ENCODE results near the gene SFXN4. TPM values are rescaled to one million over a fixed set of nuclear protein-coding genes. Genes with fewer than 3 reads are reported as not detected.

SFXN4 gene
- total RNA-seq, 2 donors from 2014 or later = 20.5 to 32.0 TPM

DNA sequence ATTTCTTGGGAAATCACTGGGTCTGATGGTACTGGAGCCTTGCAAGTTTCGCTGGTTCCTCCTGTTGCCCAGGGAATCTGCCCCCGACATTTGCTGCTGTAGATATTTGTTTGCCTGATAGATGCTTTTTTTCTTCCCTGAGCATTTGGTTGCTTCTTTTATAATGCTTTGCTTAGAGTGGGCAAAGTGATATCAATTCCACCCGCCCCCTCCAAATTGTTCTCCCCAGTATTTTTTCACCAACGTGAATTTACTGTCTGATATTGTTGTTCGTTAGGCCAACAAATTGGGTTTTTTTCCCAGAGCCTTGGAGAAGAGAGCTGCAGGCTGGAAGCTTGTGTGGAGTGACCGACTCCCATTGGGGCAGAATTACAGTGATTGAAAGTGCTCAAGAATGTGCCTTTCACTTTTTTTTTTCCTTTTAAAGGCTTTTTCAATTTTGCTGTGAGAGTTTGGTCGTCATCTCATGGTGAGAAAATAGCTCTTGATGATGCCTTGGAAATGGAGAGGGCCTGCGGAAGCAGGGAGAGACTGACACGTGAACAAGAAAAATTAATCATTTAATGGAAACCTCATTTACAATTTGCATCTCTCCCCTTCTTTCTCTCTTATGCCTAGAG is 44.3 kb upstream of the SFXN4 start:
- TF ChIP-seq, protein P1, sequence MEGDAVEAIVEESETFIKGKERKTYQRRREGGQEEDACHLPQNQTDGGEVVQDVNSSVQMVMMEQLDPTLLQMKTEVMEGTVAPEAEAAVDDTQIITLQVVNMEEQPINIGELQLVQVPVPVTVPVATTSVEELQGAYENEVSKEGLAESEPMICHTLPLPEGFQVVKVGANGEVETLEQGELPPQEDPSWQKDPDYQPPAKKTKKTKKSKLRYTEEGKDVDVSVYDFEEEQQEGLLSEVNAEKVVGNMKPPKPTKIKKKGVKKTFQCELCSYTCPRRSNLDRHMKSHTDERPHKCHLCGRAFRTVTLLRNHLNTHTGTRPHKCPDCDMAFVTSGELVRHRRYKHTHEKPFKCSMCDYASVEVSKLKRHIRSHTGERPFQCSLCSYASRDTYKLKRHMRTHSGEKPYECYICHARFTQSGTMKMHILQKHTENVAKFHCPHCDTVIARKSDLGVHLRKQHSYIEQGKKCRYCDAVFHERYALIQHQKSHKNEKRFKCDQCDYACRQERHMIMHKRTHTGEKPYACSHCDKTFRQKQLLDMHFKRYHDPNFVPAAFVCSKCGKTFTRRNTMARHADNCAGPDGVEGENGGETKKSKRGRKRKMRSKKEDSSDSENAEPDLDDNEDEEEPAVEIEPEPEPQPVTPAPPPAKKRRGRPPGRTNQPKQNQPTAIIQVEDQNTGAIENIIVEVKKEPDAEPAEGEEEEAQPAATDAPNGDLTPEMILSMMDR (IDR thresholded peaks at IDR 0.05) = no peak
- TF ChIP-seq POLR2A (IDR thresholded peaks at IDR 0.05) = no peak
- peaks cover 19% of the 10 kb centered on the region for H3K4me1 ChIP-seq
- no peaks in the 10 kb centered on the region for H3K9me3 ChIP-seq
- intact Hi-C loops (cut with DNase I) = no loop called here
- H3K27me3 ChIP-seq = no peaks in the 10 kb centered on the region
- DNase-seq (no peak), ATAC-seq (no peak)
- 47 to 52% methylated on average over 9 of the region's 9 CpGs for WGBS, 2 donors
- no peak overlapping the region for H3K4me3 ChIP-seq
- no peaks in the 10 kb centered on the region for H3K36me3 ChIP-seq (replicated peaks in 1 of 2; ENCODE audit: insufficient read depth in 1 of 2, low read depth in 2 of 2)
- H3K27ac ChIP-seq = no peak overlapping the region

DNA sequence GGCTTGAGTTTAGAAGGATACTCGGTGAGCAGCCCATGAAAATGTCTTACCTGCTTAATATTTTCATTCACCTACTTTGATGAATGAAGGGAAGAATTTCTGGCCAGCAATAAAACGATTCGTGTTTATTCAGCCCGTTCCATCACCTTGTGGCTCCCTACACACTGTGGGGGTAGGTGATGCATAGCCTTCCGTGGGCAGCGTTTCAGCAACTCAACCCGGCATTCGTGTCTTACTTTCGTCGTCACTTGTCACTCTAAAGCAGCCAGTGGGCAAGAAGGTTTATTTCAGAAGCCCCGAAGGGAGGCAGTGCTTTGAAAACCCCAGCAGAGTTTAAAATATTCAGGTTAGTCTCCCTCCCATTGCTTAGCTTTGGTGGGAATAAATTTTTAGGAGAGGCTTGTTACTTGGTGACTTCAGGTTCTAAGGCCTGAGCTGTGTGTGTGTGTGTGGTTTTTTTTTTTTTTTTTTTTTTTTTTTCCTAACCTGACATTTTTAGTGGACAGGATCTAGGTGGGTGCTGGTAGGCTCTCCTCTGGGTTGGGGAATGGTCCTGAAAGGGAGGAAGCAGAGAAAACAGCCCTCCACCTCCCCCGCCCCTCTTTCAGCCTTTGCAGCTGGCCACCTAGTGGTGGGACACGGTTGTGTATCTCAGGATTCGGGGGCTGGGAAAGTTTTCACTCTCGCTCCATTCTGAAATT is 43.7 kb upstream of the SFXN4 start:
- H3K9me3 ChIP-seq = no peaks in the 10 kb centered on the region
- H3K27me3 ChIP-seq = no peaks in the 10 kb centered on the region
- H3K36me3 ChIP-seq (replicated peaks in 1 of 2; ENCODE audit: insufficient read depth in 1 of 2, low read depth in 2 of 2) = no peaks in the 10 kb centered on the region
- intact Hi-C loops (cut with DNase I) = no loop called here
- peaks cover 19% of the 10 kb centered on the region for H3K4me1 ChIP-seq
- ATAC-seq (no peak), DNase-seq (peak; percentile 44 to 65 (median 47))
- peak overlapping the region in 2 of 4 donors; percentile 10 to 21 for H3K27ac ChIP-seq
- no peak overlapping the region for H3K4me3 ChIP-seq
- WGBS, 2 donors = 40 to 41% methylated on average over 15 of the region's 15 CpGs
- TF ChIP-seq, protein P1 (IDR thresholded peaks at IDR 0.05) = peak; percentile 49 to 67 (median 59)
- no peak for TF ChIP-seq POLR2A (IDR thresholded peaks at IDR 0.05)

DNA sequence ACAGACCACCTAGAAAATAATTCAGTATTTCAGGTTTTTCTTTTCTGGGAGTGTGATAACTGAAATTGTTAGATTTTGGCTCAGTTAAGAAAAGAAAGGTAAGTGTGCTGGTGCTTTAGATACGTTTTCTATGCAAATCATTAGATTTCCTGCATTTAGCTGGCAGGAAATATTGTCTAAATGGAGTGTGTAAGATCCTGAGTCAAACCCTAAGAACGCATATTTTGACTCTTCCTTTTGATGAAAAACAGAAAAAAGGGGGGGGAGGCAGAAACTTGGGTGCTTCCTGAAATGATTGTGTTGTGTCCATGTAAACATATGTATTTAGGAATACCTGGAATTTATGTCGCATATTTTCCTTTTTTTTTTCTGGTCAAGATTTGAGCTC is 43.0 kb upstream of the SFXN4 start:
- Histone ChIP-seq H3K9me3 (no peaks in the 10 kb centered on the region), H3K36me3 (replicated peaks in 1 of 2; ENCODE audit: insufficient read depth in 1 of 2, low read depth in 2 of 2) (no peaks in the 10 kb centered on the region), H3K27ac (peak overlapping the region in 3 of 4 donors; percentile 96 to 98 (median 97)), H3K27me3 (no peaks in the 10 kb centered on the region), H3K4me1 (peaks cover 19% of the 10 kb centered on the region), H3K4me3 (no peak overlapping the region)
- WGBS, 2 donors = 22 to 25% methylated on average over 3 of the region's 3 CpGs
- intact Hi-C loops (cut with DNase I) = no loop called here
- DNase-seq = no peak
- TF ChIP-seq POLR2A (IDR thresholded peaks at IDR 0.05) = no peak
- TF ChIP-seq, protein P1 (IDR thresholded peaks at IDR 0.05) = no peak
- ATAC-seq = no peak

DNA sequence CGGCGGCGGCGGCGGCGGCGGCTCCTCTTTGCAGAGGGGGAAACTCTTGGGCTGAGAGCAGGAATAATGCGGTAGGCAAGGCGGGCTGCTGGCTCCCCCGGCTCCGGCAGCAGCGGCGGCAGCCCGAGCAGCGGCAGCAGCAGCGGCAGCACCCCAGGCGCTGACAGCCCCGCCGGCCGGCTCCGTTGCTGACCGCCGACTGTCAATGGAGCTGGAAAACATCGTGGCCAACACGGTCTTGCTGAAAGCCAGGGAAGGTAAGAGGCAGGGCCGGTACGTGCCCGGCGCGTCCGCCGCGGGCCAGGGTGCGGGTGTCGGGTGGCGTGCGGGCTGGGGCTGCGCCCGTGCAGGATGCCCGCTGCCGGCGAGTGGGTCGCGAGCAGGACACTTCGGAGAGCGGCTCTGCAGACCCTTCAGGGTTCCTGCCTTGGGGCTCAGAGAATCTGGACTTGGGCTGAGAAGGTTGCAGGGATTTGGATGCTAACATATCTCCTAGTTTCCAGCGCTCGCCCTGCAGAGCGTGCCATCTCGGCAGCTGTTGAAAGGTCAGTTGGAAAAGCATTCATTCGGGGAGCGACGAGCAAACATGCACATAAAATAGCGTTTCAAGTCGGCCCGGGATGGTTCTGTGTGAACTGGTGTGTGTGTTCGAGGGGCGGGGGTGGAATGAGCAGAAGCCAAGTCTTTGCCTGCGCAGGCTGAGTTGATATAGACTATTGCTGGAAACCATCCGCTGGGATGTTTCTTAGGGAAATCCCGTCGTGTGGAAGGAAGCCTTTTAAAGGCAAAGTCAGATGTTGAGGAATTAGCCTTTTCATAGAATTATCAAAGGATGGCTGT is 42.4 kb upstream of the SFXN4 start:
- intact Hi-C loops (cut with DNase I) = no loop called here
- TF ChIP-seq POLR2A (IDR thresholded peaks at IDR 0.05) = peak in 1 of 3 donors; percentile 19
- TF ChIP-seq, protein P1 (IDR thresholded peaks at IDR 0.05) = no peak
- peaks cover 19% of the 10 kb centered on the region for H3K4me1 ChIP-seq
- DNase-seq (peak; percentile 24 to 40 (median 31)), ATAC-seq (no peak)
- no peaks in the 10 kb centered on the region for H3K27me3 ChIP-seq
- peak overlapping the region; percentile 15 to 75 for H3K4me3 ChIP-seq
- H3K9me3 ChIP-seq = no peaks in the 10 kb centered on the region
- no peaks in the 10 kb centered on the region for H3K36me3 ChIP-seq (replicated peaks in 1 of 2; ENCODE audit: insufficient read depth in 1 of 2, low read depth in 2 of 2)
- WGBS, 2 donors = 1% methylated on average over 16 to 61 of the region's 62 CpGs
- peak overlapping the region in 3 of 4 donors; percentile 96 to 98 (median 97) for H3K27ac ChIP-seq

Data from body of pancreas (tissue), 4 donors.